Measurements from ENCODE around the gene PLXNA3.

DNA sequence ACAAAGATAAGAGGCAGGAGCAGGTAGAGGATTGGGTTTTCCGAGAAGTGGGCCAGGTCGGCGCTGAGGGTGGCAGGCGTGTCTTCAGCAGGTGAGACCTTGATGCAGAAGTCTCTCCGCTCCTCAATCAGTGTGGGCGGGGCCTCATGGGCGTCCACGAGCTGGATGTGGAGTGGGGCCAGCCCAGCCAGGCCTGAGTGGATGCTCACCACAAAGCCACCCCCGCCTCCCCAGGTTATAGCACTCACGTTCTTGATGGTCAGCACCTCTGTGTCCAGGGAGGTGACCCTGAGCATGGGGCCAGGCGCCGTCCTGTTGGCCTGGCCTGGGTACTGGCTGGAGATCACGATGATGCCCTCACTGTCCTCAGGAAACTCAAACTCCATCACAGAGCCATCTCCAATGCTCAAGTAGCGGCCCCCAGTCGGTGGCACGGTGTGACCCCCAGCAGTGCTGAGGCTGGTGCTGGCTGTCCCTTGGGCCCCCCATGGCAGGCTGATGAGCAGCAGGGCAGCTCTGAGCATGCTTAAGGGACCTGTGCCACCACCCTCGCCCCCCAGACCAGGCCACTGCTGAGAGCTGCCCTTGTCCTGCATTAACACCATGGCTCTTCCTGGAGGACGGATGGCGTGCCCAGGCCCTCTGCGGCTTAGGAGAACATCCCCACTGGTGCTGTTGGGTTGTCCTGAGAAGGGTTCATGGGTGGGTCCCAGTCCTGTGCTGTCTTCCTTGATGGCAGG lies 30.4 kb downstream of the PLXNA3 start:
- no peak for TF ChIP-seq CTCF (IDR thresholded peaks at IDR 0.05; ENCODE audit: low read depth, low read length)
- no peak for TF ChIP-seq POLR2A (IDR thresholded peaks at IDR 0.05; ENCODE audit: extremely low read depth, insufficient read length)
- TF ChIP-seq, protein P1, sequence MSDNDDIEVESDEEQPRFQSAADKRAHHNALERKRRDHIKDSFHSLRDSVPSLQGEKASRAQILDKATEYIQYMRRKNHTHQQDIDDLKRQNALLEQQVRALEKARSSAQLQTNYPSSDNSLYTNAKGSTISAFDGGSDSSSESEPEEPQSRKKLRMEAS (IDR thresholded peaks at IDR 0.05; ENCODE audit: low read depth, low read length): no peak
- no peak for TF ChIP-seq MYC (IDR thresholded peaks at IDR 0.05; ENCODE audit: low read depth, low read length)

All from NB4 (cell line).